H1 (cell line): Measurements from ENCODE around the gene WDR90. TPM values are rescaled to one million over a fixed set of nuclear protein-coding genes. Genes with fewer than 3 reads are reported as not detected.
A peak's percentile ranks its signal among the peaks of the same experiment; 100 is the strongest.

Experiments
- CTCF ChIA-PET: fragments of 300-600 bp; sonication (Branson Sonifier 250); formaldehyde crosslinking; loops from one replicate; lab custom pipeline; 2021; ENCODE audit not compliant: partially characterized antibody; lab: Charles Lee
- POLR2A ChIA-PET: fragments of 300-600 bp; sonication (Branson Sonifier 250); formaldehyde crosslinking; loops from one replicate; lab custom pipeline; 2021; ENCODE audit warnings: inconsistent platforms; ENCODE audit not compliant: partially characterized antibody; lab: Charles Lee
- DNase-seq, 2 experiments: peaks; one replicate each; pipeline versions ENCODE4 v3.0.0 to v3.0.0-alpha.2; 2010 to 2022; ENCODE audit warnings: low spot score in 2 of 2, low read depth in 1 of 2, mixed read lengths in 1 of 2
- FAIRE-seq: peaks from 2 replicates; lab custom pipeline; 2011; peaks lifted over from hg19 to GRCh38; lab: Jason Lieb, UNC
- H2AFZ ChIP-seq: 2 replicates; pipeline ENCODE4 v1.8.1; 2012; ENCODE audit warnings: low read length, inconsistent platforms
- H2AK5ac ChIP-seq: 2 replicates; pipeline ENCODE4 v1.6.1; 2013; ENCODE audit warnings: low read depth, low read length
- H2BK120ac ChIP-seq: replicated peaks from 2 replicates; pipeline ENCODE3; 2013; ENCODE audit warnings: low read depth, low read length, inconsistent platforms
- H2BK12ac ChIP-seq: 2 replicates; pipeline ENCODE4 v1.6.1; 2013; ENCODE audit warnings: low read depth, low read length
- H2BK15ac ChIP-seq: 2 replicates; pipeline ENCODE4 v1.6.1; 2013; ENCODE audit warnings: low read length
- H2BK20ac ChIP-seq: 2 replicates; pipeline ENCODE4 v1.6.1; 2013; ENCODE audit warnings: low read length
- H2BK5ac ChIP-seq: 2 replicates; pipeline ENCODE4 v1.6.1; 2013; ENCODE audit warnings: low read depth, low read length
- H3K14ac ChIP-seq: 2 replicates; pipeline ENCODE4 v1.6.1; 2013; ENCODE audit warnings: inconsistent platforms; ENCODE audit not compliant: insufficient read length
- H3K18ac ChIP-seq: 2 replicates; pipeline ENCODE4 v1.6.1; 2013; ENCODE audit warnings: low read length; ENCODE audit errors: extremely low read depth
- H3K23ac ChIP-seq: 2 replicates; pipeline ENCODE4 v1.6.1; 2013; ENCODE audit warnings: inconsistent platforms; ENCODE audit not compliant: insufficient read length
- H3K23me2 ChIP-seq: 2 replicates; pipeline ENCODE4 v1.6.1; 2013; ENCODE audit warnings: low read depth, low read length
- H3K27ac ChIP-seq: 2 replicates; pipeline ENCODE4 v1.6.1; 2011; ENCODE audit warnings: low read depth, low read length, inconsistent platforms
- H3K27me3 ChIP-seq, 4 experiments: replicated peaks in 1 of 4; 1 replicate in 1 of 4; 2 replicates in 3 of 4; pipeline versions ENCODE4 v1.6.1 to v1.8.1; 2011 to 2013; ENCODE audit warnings: low read length in 3 of 4, mild to moderate bottlenecking in 3 of 4, inconsistent platforms in 2 of 4, mixed read lengths in 2 of 4, moderate library complexity in 1 of 4; ENCODE audit not compliant: control insufficient read depth in 3 of 4, insufficient read depth in 3 of 4; ENCODE audit errors: extremely low read depth in 1 of 4
- H3K36me3 ChIP-seq, 4 experiments: 2 replicates each; pipeline versions ENCODE4 v1.6.1 to v1.8.1; 2011 to 2013; ENCODE audit warnings: mild to moderate bottlenecking in 4 of 4, low read length in 3 of 4, moderate library complexity in 2 of 4, control low read depth in 1 of 4, inconsistent platforms in 1 of 4; ENCODE audit not compliant: insufficient read depth in 4 of 4, control insufficient read depth in 2 of 4
- H3K4ac ChIP-seq: replicated peaks from 2 replicates; pipeline ENCODE3; 2013; ENCODE audit warnings: low read length, low read depth, mixed read lengths, inconsistent platforms; ENCODE audit not compliant: insufficient read length
- H3K4me1 ChIP-seq, 4 experiments: replicated peaks in 1 of 4; 1 replicate in 1 of 4; 2 replicates in 3 of 4; pipeline versions ENCODE4 v1.6.1 to v1.8.1; 2011 to 2013; ENCODE audit warnings: low read length in 3 of 4, inconsistent platforms in 2 of 4, mixed read lengths in 1 of 4; ENCODE audit not compliant: insufficient read depth in 4 of 4, control insufficient read depth in 3 of 4
- H3K4me2 ChIP-seq, 2 experiments: 2 replicates each; pipeline versions ENCODE4 v1.6.1 to v1.8.1; 2011 to 2013; ENCODE audit warnings: low read depth in 2 of 2, low read length in 2 of 2, control low read depth in 1 of 2, inconsistent platforms in 1 of 2, mild to moderate bottlenecking in 1 of 2; ENCODE audit not compliant: insufficient read depth in 1 of 2
- H3K4me3 ChIP-seq, 4 experiments: fragments of 200-600, 300-600 bp in 1 of 4; sonication (generic), shearing (Covaris generic), sonication (Bioruptor Twin) in 1 of 4; 2 replicates each; pipeline versions ENCODE4 v1.5.1 to v1.8.1; 2011 to 2016; ENCODE audit warnings: low read length in 4 of 4, low read depth in 3 of 4, control low read depth in 2 of 4, inconsistent platforms in 2 of 4, mild to moderate bottlenecking in 2 of 4, mixed read lengths in 1 of 4, moderate library complexity in 1 of 4; ENCODE audit not compliant: insufficient read depth in 2 of 4; ENCODE audit errors: extremely low read depth in 1 of 4
- H3K56ac ChIP-seq: replicated peaks from 2 replicates; pipeline ENCODE3; 2013; ENCODE audit warnings: low read depth, mild to moderate bottlenecking, mixed read lengths, low read length, inconsistent platforms; ENCODE audit not compliant: insufficient read length
- H3K79me1 ChIP-seq: 2 replicates; pipeline ENCODE4 v1.6.1; 2013; ENCODE audit warnings: low read depth, low read length, control low read depth
- H3K79me2 ChIP-seq, 2 experiments: 2 replicates each; pipeline versions ENCODE4 v1.6.1 to v1.8.1; 2012 to 2013; ENCODE audit warnings: low read length in 2 of 2, mild to moderate bottlenecking in 2 of 2, inconsistent platforms in 1 of 2; ENCODE audit not compliant: insufficient read depth in 2 of 2, control insufficient read depth in 1 of 2
- H3K9ac ChIP-seq, 4 experiments: replicated peaks in 1 of 4; 1 replicate in 1 of 4; 2 replicates in 3 of 4; pipeline versions ENCODE4 v1.6.1 to v1.8.1; 2011 to 2013; ENCODE audit warnings: low read depth in 3 of 4, low read length in 3 of 4, control low read depth in 2 of 4, mild to moderate bottlenecking in 2 of 4, moderate library complexity in 2 of 4, inconsistent platforms in 1 of 4; ENCODE audit errors: extremely low read depth in 1 of 4
- H3K9me3 ChIP-seq, 2 experiments: 2 replicates each; pipeline versions ENCODE4 v1.6.1 to v1.8.1; 2012 to 2013; ENCODE audit warnings: mild to moderate bottlenecking in 2 of 2, moderate library complexity in 2 of 2, control low read depth in 1 of 2, inconsistent platforms in 1 of 2, low read depth in 1 of 2, low read length in 1 of 2, mixed read lengths in 1 of 2; ENCODE audit not compliant: insufficient read depth in 2 of 2
- H4K20me1 ChIP-seq, 2 experiments: replicated peaks in 1 of 2; 2 replicates each; pipeline versions ENCODE3 to v1.8.1; 2011 to 2013; ENCODE audit warnings: inconsistent platforms in 2 of 2, low read length in 2 of 2, mild to moderate bottlenecking in 1 of 2; ENCODE audit not compliant: insufficient read depth in 2 of 2, control insufficient read depth in 1 of 2
- H4K5ac ChIP-seq: 2 replicates; pipeline ENCODE4 v1.6.1; 2013; ENCODE audit warnings: low read length, low read depth, mixed read lengths, inconsistent platforms; ENCODE audit not compliant: insufficient read length
- H4K8ac ChIP-seq: 2 replicates; pipeline ENCODE4 v1.8.0; 2013; ENCODE audit warnings: mild to moderate bottlenecking, moderate library complexity, low read length, inconsistent platforms; ENCODE audit not compliant: insufficient read depth; ENCODE audit errors: extremely low read depth
- H4K91ac ChIP-seq: replicated peaks from 2 replicates; pipeline ENCODE3; 2013; ENCODE audit warnings: low read length, mixed read lengths, inconsistent platforms; ENCODE audit not compliant: insufficient read length
- POLR2A ChIP-seq, 2 experiments: IDR thresholded peaks; 1 replicate in 1 of 2; 2 replicates in 1 of 2; pipeline ENCODE4 v1.6.1; 2011; ENCODE audit warnings: low read depth in 2 of 2, low read length in 2 of 2, mild to moderate bottlenecking in 2 of 2; ENCODE audit errors: control extremely low read depth in 1 of 2
- POLR2AphosphoS5 ChIP-seq: IDR thresholded peaks from 2 replicates; pipeline ENCODE4 v1.6.1; 2011; ENCODE audit warnings: low read depth, low read length
- TBP ChIP-seq: IDR thresholded peaks from 2 replicates; pipeline ENCODE4 v1.6.1; 2011; ENCODE audit warnings: low read depth, low read length, improper control_type of control experiment
- WGBS, 2 experiments: shearing (Covaris generic) in 1 of 2; methylation state at CpG; one replicate each; pipeline versions ENCODE4 v1.1.6 to v1.1.7; 2013 to 2015; ENCODE audit warnings: low lambda C conversion rate in 2 of 2, mixed read lengths in 2 of 2, inconsistent platforms in 1 of 2, low coverage in 1 of 2, missing lambda C conversion rate in 1 of 2; ENCODE audit not compliant: insufficient replicate concordance in 2 of 2, insufficient coverage in 1 of 2, insufficient read length in 1 of 2; ENCODE audit errors: extremely low coverage in 1 of 2, missing lambda C conversion rate in 1 of 2; 5-methylcytosine and 5-hydroxymethylcytosine counted together
- polyA plus RNA-seq, 7 experiments: library from polyadenylated mRNA; depleted of rRNA in 3 of 7; stranded (reverse) in 5 of 7; unstranded in 2 of 7; fragments of >200 nt in 5 of 7; fragments of 200-250 nt in 2 of 7; gene quantifications; 1 replicate in 5 of 7; 2 replicates in 1 of 7; 4 replicates in 1 of 7; pipeline versions ENCODE4 v1.2.1 to v1.2.3, GENCODE V29; 2011 to 2013; ENCODE audit warnings: missing spikeins in 2 of 7, mixed read lengths in 2 of 7
- total RNA-seq: library from RNA; stranded (reverse); fragmentation: NEBNext Ultra II Directional; extraction: Animal tissue kit (Norgen Biotek cat#: 25700); gene quantifications from 2 replicates; pipeline ENCODE4 v1.2.1, GENCODE V29; 2021
- TF ChIP-seq, protein P1 (sequence below): IDR thresholded peaks from 2 replicates; pipeline ENCODE4 v1.6.1; 2012; ENCODE audit warnings: inconsistent platforms

The WDR90 gene
- total and polyA plus RNA-seq, 2 of the 8 experiments (the other 6 are each of a cell fraction or from before 2014, with no cell fraction given) = 24.0 to 47.2 TPM

DNA sequence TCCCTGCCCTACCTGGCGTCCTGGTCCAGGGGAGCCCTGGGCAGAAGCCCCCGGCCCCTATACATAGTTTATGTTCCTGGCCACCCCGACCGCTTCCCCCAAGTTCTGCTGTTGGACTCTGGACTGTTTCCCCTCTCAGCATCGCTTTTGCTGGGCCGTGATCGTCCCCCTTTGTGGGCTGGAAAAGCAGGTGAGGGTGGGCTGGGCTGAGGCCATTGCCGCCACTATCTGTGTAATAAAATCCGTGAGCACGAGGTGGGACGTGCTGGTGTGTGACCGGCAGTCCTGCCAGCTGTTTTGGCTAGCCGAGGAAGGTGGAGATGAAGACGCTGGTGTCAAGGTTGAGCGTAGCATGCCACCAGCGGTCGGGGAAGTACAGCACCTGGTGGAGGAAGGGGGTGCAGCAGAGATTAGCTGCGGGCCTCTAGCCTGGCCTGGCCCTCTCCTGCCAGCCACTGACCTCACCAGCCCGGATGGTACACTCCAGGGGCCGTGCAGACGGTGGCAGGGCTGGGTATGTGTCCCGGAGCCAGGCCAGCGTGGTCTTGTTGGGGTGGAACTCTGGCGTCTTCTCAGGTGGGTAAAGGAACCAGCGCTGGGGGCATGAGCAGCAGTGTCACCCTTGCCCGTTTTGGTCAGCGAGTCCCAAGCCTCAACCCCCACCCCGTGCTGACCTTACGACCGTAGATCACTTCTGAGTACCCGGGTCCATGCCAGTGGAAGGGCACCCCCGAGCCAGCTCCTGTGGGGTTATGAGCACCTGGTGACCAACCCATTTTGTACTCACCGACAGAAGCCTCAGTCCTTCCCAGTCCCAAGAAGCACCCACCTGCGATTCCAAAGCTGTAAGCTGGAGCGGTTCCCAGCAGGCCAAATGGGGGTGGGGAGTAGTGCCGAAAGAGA is 33.6 kb downstream of the WDR90 start:
- Histone ChIP-seq H3K9ac (no peak overlapping the region; a peak in 2 of 7 replicates), H3K23ac (no peak overlapping the region)
- CTCF ChIA-PET = interaction anchor here (0.6 to 1.9 kb wide), 8 partner anchors 8 to 780 kb away, joined by 3 to 7 read pairs (median 3); partner anchors contain the start of gene WDR24

More for the DNA sequence above, 33.6 kb downstream of the WDR90 start:
- Histone ChIP-seq H2BK12ac (no peak overlapping the region), H2AK5ac (no peak overlapping the region), H4K5ac (no peak overlapping the region), H2BK5ac (no peak overlapping the region), H4K20me1 (peaks cover 4 to 36% of the 10 kb centered on the region in 2 experiments), H2BK15ac (no peak overlapping the region), H4K8ac (peak overlapping the region; percentile 51), H3K27me3 (no peaks in the 10 kb centered on the region; a peak in 1 of 7 replicates), H2BK20ac (no peak overlapping the region), H3K36me3 (peaks cover 4 to 28% (median 15%) of the 10 kb centered on the region in 4 experiments; a peak in 7 of 8 replicates), H3K14ac (no peak overlapping the region), H3K9me3 (no peaks in the 10 kb centered on the region), H4K91ac (peak overlapping the region; percentile 22), H2AFZ (no peak overlapping the region), H3K79me1 (peaks cover 6% of the 10 kb centered on the region; the same call in 1 of the 2 replicates), H3K27ac (no peak overlapping the region), H3K18ac (no peak overlapping the region), H3K56ac (no peak overlapping the region), H3K4ac (no peak overlapping the region), H3K4me3 (peak overlapping the region; percentile 62 to 81 (median 74); a peak in 6 of 8 replicates), H3K4me1 (peaks cover 0 to 17% (median 13%) of the 10 kb centered on the region in 4 experiments; a peak in 5 of 7 replicates), H2BK120ac (no peak overlapping the region), H3K23me2 (peaks cover 13% of the 10 kb centered on the region; the same call in 1 of the 2 replicates), H3K4me2 (peak overlapping the region; percentile 63 to 95), H3K79me2 (peaks cover 0 to 12% of the 10 kb centered on the region in 2 experiments; a peak in 1 of 4 replicates)
- FAIRE-seq = no peak
- WGBS, 2 experiments = 92% methylated on average over 36 of the region's 36 CpGs; no CpG with 5 or more reads in 1 of the 2 experiments
- no peak for DNase-seq
- POLR2A ChIA-PET = interaction anchor here (0.9 to 13.3 kb wide), 9 partner anchors 7 to 118 kb away, joined by 3 to 214 read pairs (median 13); partner anchors contain the start of genes CCDC78, GNG13, HAGHL and RHBDL1
- TF ChIP-seq, protein P1, sequence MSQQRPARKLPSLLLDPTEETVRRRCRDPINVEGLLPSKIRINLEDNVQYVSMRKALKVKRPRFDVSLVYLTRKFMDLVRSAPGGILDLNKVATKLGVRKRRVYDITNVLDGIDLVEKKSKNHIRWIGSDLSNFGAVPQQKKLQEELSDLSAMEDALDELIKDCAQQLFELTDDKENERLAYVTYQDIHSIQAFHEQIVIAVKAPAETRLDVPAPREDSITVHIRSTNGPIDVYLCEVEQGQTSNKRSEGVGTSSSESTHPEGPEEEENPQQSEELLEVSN = no peak
- peak in 1 of 2 experiments; percentile 43; a peak in 1 of 3 replicates for TF ChIP-seq POLR2A (IDR thresholded peaks at IDR 0.05; ENCODE audit: control extremely low read depth in 1 of 2, low read depth in 2 of 2, low read length in 2 of 2)
- no peak for TF ChIP-seq TBP
- TF ChIP-seq POLR2AphosphoS5 = 0 out of 2 replicates have a peak, but pooled peaks have one; percentile 41
